K562 (cell line): ENCODE measurements around the gene LMNTD2. TPM values are rescaled to one million over a fixed set of nuclear protein-coding genes. Genes with fewer than 3 reads are reported as not detected.

Experiments used
- ETV1 ChIP-seq: fragments of 450-650 bp; conservative IDR thresholded peaks from 2 replicates; pipeline ENCODE4 v1.6.1; 2016; ENCODE audit warnings: missing genetic modification characterization, control low read depth, low read depth, missing compliant biosample characterization
- GABPA ChIP-seq: fragments of 200-800 bp; sonication (Bioruptor generic); conservative IDR thresholded peaks from 2 replicates; pipeline ENCODE4 v1.6.1; 2016; ENCODE audit warnings: low read depth, missing genetic modification characterization, missing compliant biosample characterization
- GATAD2A ChIP-seq: fragments of 450-650 bp; IDR thresholded peaks from 2 replicates; pipeline ENCODE4 v1.6.1; 2017
- MAFF ChIP-seq: IDR thresholded peaks from 2 replicates; pipeline ENCODE4 v1.6.1; 2012; ENCODE audit warnings: low read length, improper control_type of control experiment
- MBD2 ChIP-seq: sonication (generic); IDR thresholded peaks from 2 replicates; pipeline ENCODE4 v1.6.1; 2016; ENCODE audit warnings: low read depth, borderline replicate concordance
- TSC22D4 ChIP-seq: fragments of 450-650 bp; IDR thresholded peaks from 2 replicates; pipeline ENCODE4 v1.6.1; 2016; ENCODE audit warnings: missing genetic modification characterization, missing biosample characterization, control low read depth
- ZNF143 ChIP-seq: sonication (generic); formaldehyde crosslinking; IDR thresholded peaks from 2 replicates; pipeline ENCODE4 v1.9.0; 2022; ENCODE audit warnings: mild to moderate bottlenecking, missing genetic modification reagents
- ZNF239 ChIP-seq: fragments of 250-450 bp; sonication (Bioruptor Pico); IDR thresholded peaks from 2 replicates; pipeline ENCODE4 v1.4.0; 2020; ENCODE audit warnings: mild to moderate bottlenecking
- polyA plus RNA-seq, 8 experiments: library from polyadenylated mRNA; depleted of rRNA in 4 of 8; stranded (reverse) in 5 of 8; unstranded in 3 of 8; fragments of >200 nt; fragmentation: Nextera tagmentation in 2 of 8; fragmentation: Illumina TruSeq in 1 of 8; extraction: Ambion mirVana in 2 of 8; extraction: Trizol in 1 of 8; gene quantifications; 2 replicates each; pipeline versions ENCODE4 v1.2.1 to v1.2.3, GENCODE V29; 2011 to 2014; ENCODE audit warnings: inconsistent platforms in 1 of 8, missing spikeins in 1 of 8
- total RNA-seq, 7 experiments: library from RNA; depleted of rRNA in 6 of 7; stranded (reverse); fragments of >200 nt in 6 of 7; fragmentation: Illumina TruSeq in 2 of 7; extraction: Trizol in 2 of 7; gene quantifications; 2 replicates each; pipeline versions ENCODE4 v1.2.1 to v1.2.3, GENCODE V29; 2011 to 2021; ENCODE audit warnings: low replicate concordance in 1 of 7
- TF ChIP-seq, protein P1 (sequence below): fragments of 250-450 bp; sonication (Bioruptor Pico); IDR thresholded peaks from 2 replicates; pipeline ENCODE4 v1.5.0; 2021
- TF ChIP-seq, protein P2 (sequence below): fragments of 250-450 bp; sonication (Bioruptor Pico); IDR thresholded peaks from 2 replicates; pipeline ENCODE4 v1.4.0; 2020; ENCODE audit warnings: mild to moderate bottlenecking, moderate library complexity
- TF ChIP-seq, protein P3 (sequence below): fragments of 450-650 bp; IDR thresholded peaks from 2 replicates; pipeline ENCODE4 v1.6.1; 2018; ENCODE audit not compliant: partially characterized antibody

The LMNTD2 gene
- total and polyA plus RNA-seq, 9 of the 15 experiments (the other 6 are each of a cell fraction or from before 2014, with no cell fraction given): 0.48 to 4.2 (median 1.5) TPM; not detected in 3

- peak; percentile 98 for TF ChIP-seq GABPA (tag)
- no peak for TF ChIP-seq TSC22D4 (tag)
- peak; percentile 97 for TF ChIP-seq MBD2
- TF ChIP-seq, protein P1, sequence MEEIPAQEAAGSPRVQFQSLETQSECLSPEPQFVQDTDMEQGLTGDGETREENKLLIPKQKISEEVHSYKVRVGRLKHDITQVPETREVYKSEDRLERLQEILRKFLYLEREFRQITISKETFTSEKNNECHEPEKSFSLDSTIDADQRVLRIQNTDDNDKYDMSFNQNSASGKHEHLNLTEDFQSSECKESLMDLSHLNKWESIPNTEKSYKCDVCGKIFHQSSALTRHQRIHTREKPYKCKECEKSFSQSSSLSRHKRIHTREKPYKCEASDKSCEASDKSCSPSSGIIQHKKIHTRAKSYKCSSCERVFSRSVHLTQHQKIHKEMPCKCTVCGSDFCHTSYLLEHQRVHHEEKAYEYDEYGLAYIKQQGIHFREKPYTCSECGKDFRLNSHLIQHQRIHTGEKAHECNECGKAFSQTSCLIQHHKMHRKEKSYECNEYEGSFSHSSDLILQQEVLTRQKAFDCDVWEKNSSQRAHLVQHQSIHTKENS: no peak
- TF ChIP-seq, protein P2, sequence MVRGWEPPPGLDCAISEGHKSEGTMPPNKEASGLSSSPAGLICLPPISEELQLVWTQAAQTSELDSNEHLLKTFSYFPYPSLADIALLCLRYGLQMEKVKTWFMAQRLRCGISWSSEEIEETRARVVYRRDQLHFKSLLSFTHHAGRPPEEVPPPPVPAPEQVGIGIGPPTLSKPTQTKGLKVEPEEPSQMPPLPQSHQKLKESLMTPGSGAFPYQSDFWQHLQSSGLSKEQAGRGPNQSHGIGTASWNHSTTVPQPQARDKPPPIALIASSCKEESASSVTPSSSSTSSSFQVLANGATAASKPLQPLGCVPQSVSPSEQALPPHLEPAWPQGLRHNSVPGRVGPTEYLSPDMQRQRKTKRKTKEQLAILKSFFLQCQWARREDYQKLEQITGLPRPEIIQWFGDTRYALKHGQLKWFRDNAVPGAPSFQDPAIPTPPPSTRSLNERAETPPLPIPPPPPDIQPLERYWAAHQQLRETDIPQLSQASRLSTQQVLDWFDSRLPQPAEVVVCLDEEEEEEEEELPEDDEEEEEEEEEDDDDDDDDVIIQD (CRISPR knock-in tag): no peak
- TF ChIP-seq ETV1 (tag): peak; percentile 51; the same call in 1 of the 2 replicates
- no peak for TF ChIP-seq ZNF143
- peak; percentile 73; the same call in 1 of the 2 replicates for TF ChIP-seq MAFF
- TF ChIP-seq, protein P3, sequence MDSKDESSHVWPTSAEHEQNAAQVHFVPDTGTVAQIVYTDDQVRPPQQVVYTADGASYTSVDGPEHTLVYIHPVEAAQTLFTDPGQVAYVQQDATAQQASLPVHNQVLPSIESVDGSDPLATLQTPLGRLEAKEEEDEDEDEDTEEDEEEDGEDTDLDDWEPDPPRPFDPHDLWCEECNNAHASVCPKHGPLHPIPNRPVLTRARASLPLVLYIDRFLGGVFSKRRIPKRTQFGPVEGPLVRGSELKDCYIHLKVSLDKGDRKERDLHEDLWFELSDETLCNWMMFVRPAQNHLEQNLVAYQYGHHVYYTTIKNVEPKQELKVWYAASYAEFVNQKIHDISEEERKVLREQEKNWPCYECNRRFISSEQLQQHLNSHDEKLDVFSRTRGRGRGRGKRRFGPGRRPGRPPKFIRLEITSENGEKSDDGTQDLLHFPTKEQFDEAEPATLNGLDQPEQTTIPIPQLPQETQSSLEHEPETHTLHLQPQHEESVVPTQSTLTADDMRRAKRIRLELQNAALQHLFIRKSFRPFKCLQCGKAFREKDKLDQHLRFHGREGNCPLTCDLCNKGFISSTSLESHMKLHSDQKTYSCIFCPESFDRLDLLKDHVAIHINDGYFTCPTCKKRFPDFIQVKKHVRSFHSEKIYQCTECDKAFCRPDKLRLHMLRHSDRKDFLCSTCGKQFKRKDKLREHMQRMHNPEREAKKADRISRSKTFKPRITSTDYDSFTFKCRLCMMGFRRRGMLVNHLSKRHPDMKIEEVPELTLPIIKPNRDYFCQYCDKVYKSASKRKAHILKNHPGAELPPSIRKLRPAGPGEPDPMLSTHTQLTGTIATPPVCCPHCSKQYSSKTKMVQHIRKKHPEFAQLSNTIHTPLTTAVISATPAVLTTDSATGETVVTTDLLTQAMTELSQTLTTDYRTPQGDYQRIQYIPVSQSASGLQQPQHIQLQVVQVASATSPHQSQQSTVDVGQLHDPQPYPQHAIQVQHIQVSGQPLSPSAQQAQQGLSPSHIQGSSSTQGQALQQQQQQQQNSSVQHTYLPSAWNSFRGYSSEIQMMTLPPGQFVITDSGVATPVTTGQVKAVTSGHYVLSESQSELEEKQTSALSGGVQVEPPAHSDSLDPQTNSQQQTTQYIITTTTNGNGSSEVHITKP: peak; percentile 100
- TF ChIP-seq GATAD2A: no peak
- TF ChIP-seq ZNF239: no peak
Observed at GRCh38 chr11:575996-576768, 15.6 kb upstream of the LMNTD2 start, which contains the start of gene PHRF1 (continued).
